SU-DHL-6 (cell line): Measurements from ENCODE around the gene MT1H.

Source experiments
- CTCF ChIP-seq: fragments of 200-600 bp; sonication (generic); IDR thresholded peaks from one replicate; pipeline ENCODE4 v1.5.1; 2017; ENCODE audit warnings: antibody characterized with exemption, mild to moderate bottlenecking, low read length, moderate library complexity; ENCODE audit not compliant: insufficient read depth, poor library complexity, severe bottlenecking
- EZH2phosphoT487 ChIP-seq: fragments of 200-600 bp; sonication (generic), shearing (Covaris generic); conservative IDR thresholded peaks from 2 replicates; pipeline ENCODE4 v1.6.1; 2018; ENCODE audit warnings: mild to moderate bottlenecking, antibody characterized with exemption, low read length, moderate library complexity, mixed read lengths

- TF ChIP-seq CTCF (no peak), EZH2phosphoT487 (no peak)
Measured at GRCh38 chr16:56626685-56627084, 42.9 kb upstream of the MT1H start.
